HepG2 (cell line): Measurements from ENCODE around the gene NOL4L. TPM values are rescaled to one million over a fixed set of nuclear protein-coding genes. Genes with fewer than 3 reads are reported as not detected.

ENCODE experiments used
- BHLHE40 ChIP-seq: IDR thresholded peaks from 2 replicates; pipeline ENCODE4 v1.6.1; 2011; ENCODE audit warnings: low read length, improper control_type of control experiment
- DBP ChIP-seq: sonication (generic); formaldehyde crosslinking; IDR thresholded peaks from 2 replicates; pipeline ENCODE4 v1.4.0; 2020; ENCODE audit warnings: missing genetic modification reagents; ENCODE audit errors: not compliant biosample characterization
- HMG20B ChIP-seq: conservative IDR thresholded peaks from 2 replicates; pipeline ENCODE4 v1.6.1; 2016; ENCODE audit warnings: missing genetic modification reagents, missing compliant biosample characterization
- IKZF1 ChIP-seq: fragments of 450-650 bp; IDR thresholded peaks from 2 replicates; pipeline ENCODE4 v1.7.1; 2016
- MED8 ChIP-seq: sonication (generic); formaldehyde crosslinking; IDR thresholded peaks from 2 replicates; pipeline ENCODE4 v1.8.1; 2023; ENCODE audit warnings: mild to moderate bottlenecking, missing genetic modification reagents; ENCODE audit not compliant: insufficient replicate concordance
- MIER3 ChIP-seq: IDR thresholded peaks from 2 replicates; pipeline ENCODE4 v1.6.1; 2016; ENCODE audit warnings: missing compliant biosample characterization, borderline replicate concordance
- NCOA2 ChIP-seq: sonication (generic); formaldehyde crosslinking; IDR thresholded peaks from 2 replicates; pipeline ENCODE4 v1.8.0; 2022; ENCODE audit warnings: inconsistent platforms
- POLR2A ChIP-seq, 2 experiments: IDR thresholded peaks; 2 replicates each; pipeline ENCODE4 v1.6.1; 2011; ENCODE audit warnings: low read depth in 2 of 2, low read length in 2 of 2, mild to moderate bottlenecking in 1 of 2, moderate library complexity in 1 of 2; ENCODE audit not compliant: insufficient read depth in 1 of 2
- RARG ChIP-seq: sonication (generic); formaldehyde crosslinking; IDR thresholded peaks from 2 replicates; pipeline ENCODE4 v1.4.0; 2020; ENCODE audit warnings: low read depth, mild to moderate bottlenecking, missing genetic modification reagents
- RXRB ChIP-seq: IDR thresholded peaks from 2 replicates; pipeline ENCODE4 v1.6.1; 2016; ENCODE audit warnings: borderline replicate concordance, missing genetic modification reagents, missing compliant biosample characterization
- ZFP36L2 ChIP-seq: sonication (generic); formaldehyde crosslinking; IDR thresholded peaks from 2 replicates; pipeline ENCODE4 v1.4.0; 2020; ENCODE audit warnings: missing genetic modification reagents
- ZNF441 ChIP-seq: sonication (generic); formaldehyde crosslinking; IDR thresholded peaks from 2 replicates; pipeline ENCODE4 v1.7.0; 2021; ENCODE audit warnings: missing genetic modification reagents, borderline replicate concordance
- ZNF543 ChIP-seq: sonication (generic); formaldehyde crosslinking; IDR thresholded peaks from 2 replicates; pipeline ENCODE4 v1.4.0; 2020; ENCODE audit warnings: mild to moderate bottlenecking, missing genetic modification reagents
- ZNF558 ChIP-seq: sonication (generic); formaldehyde crosslinking; IDR thresholded peaks from 2 replicates; pipeline ENCODE4 v1.9.0; 2022; ENCODE audit warnings: mild to moderate bottlenecking, missing genetic modification reagents, borderline replicate concordance
- ZNF577 ChIP-seq: sonication (generic); formaldehyde crosslinking; IDR thresholded peaks from 2 replicates; pipeline ENCODE4 v1.4.0; 2020; ENCODE audit warnings: mild to moderate bottlenecking, low read depth, missing genetic modification reagents, borderline replicate concordance
- ZNF781 ChIP-seq: sonication (generic); formaldehyde crosslinking; IDR thresholded peaks from 2 replicates; pipeline ENCODE4 v1.5.1; 2020; ENCODE audit warnings: borderline replicate concordance, mild to moderate bottlenecking, missing genetic modification reagents; ENCODE audit errors: not compliant biosample characterization
- polyA plus RNA-seq, 8 experiments: library from polyadenylated mRNA; depleted of rRNA in 3 of 8; stranded (reverse) in 7 of 8; unstranded in 1 of 8; fragments of >200 nt; fragmentation: Illumina TruSeq in 4 of 8; extraction: Trizol in 4 of 8; gene quantifications; 2 replicates each; pipeline versions ENCODE4 v1.2.1 to v1.2.3, GENCODE V29; 2011 to 2016; ENCODE audit warnings: low read depth in 4 of 8, missing spikeins in 1 of 8, mixed read lengths in 1 of 8; ENCODE audit not compliant: insufficient read depth in 1 of 8
- total RNA-seq, 5 experiments: library from RNA; depleted of rRNA; stranded (reverse); fragments of >200 nt; fragmentation: Illumina TruSeq; extraction: Trizol; gene quantifications; 2 replicates each; pipeline ENCODE4 v1.2.3, GENCODE V29; 2016; ENCODE audit warnings: low read depth in 1 of 5
- TF ChIP-seq, protein P1 (sequence below): sonication (generic); formaldehyde crosslinking; IDR thresholded peaks from 2 replicates; pipeline ENCODE4 v1.8.0; 2022; ENCODE audit warnings: missing genetic modification reagents, mild to moderate bottlenecking, inconsistent platforms, borderline replicate concordance
- TF ChIP-seq, protein P2 (sequence below): sonication (generic); formaldehyde crosslinking; IDR thresholded peaks from 2 replicates; pipeline ENCODE4 v1.8.0; 2022; ENCODE audit warnings: mild to moderate bottlenecking, missing genetic modification reagents; ENCODE audit not compliant: insufficient replicate concordance
- TF ChIP-seq, protein P3 (sequence below): sonication (generic); formaldehyde crosslinking; IDR thresholded peaks from 2 replicates; pipeline ENCODE4 v1.4.0; 2020; ENCODE audit warnings: missing genetic modification reagents, borderline replicate concordance

Gene NOL4L
- total and polyA plus RNA-seq, 2 of the 13 experiments (the other 11 are each of a cell fraction or from before 2014, with no cell fraction given): 16.6 to 35.4 TPM

- TF ChIP-seq BHLHE40 (no peak), ZNF543 (CRISPR knock-in tag) (no peak), MIER3 (CRISPR knock-in tag) (no peak), ZNF781 (CRISPR knock-in tag) (no peak), ZNF577 (no peak), POLR2A (IDR thresholded peaks at IDR 0.05; ENCODE audit: insufficient read depth in 1 of 2, low read depth in 2 of 2, low read length in 2 of 2) (peak in 1 of 2 experiments; percentile 62; a peak in 2 of 4 replicates), IKZF1 (no peak), MED8 (CRISPR knock-in tag) (peak; percentile 78), ZNF558 (CRISPR knock-in tag) (peak; percentile 80; the same call in 1 of the 2 replicates), RXRB (CRISPR knock-in tag) (no peak), HMG20B (CRISPR knock-in tag) (no peak), ZNF441 (CRISPR knock-in tag) (peak; percentile 79), DBP (CRISPR knock-in tag) (no peak), NCOA2 (CRISPR knock-in tag) (no peak), ZFP36L2 (no peak), RARG (CRISPR knock-in tag) (no peak)
- TF ChIP-seq, protein P1, sequence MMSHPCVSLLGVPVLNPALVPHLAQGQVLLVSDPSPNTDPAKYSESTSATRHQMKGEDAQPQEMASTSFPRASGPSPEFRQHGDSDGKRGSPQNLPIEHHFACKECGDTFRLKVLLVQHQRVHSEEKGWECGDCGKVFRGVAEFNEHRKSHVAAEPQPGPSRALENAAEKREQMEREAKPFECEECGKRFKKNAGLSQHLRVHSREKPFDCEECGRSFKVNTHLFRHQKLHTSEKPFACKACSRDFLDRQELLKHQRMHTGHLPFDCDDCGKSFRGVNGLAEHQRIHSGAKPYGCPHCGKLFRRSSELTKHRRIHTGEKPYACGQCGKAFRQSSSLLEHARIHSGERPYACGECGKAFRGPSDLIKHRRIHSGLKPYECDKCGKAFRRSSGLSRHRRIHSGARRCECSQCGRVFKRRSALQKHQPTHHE (CRISPR knock-in tag): no peak
- TF ChIP-seq, protein P2, sequence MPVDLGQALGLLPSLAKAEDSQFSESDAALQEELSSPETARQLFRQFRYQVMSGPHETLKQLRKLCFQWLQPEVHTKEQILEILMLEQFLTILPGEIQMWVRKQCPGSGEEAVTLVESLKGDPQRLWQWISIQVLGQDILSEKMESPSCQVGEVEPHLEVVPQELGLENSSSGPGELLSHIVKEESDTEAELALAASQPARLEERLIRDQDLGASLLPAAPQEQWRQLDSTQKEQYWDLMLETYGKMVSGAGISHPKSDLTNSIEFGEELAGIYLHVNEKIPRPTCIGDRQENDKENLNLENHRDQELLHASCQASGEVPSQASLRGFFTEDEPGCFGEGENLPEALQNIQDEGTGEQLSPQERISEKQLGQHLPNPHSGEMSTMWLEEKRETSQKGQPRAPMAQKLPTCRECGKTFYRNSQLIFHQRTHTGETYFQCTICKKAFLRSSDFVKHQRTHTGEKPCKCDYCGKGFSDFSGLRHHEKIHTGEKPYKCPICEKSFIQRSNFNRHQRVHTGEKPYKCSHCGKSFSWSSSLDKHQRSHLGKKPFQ (CRISPR knock-in tag): no peak
- TF ChIP-seq, protein P3, sequence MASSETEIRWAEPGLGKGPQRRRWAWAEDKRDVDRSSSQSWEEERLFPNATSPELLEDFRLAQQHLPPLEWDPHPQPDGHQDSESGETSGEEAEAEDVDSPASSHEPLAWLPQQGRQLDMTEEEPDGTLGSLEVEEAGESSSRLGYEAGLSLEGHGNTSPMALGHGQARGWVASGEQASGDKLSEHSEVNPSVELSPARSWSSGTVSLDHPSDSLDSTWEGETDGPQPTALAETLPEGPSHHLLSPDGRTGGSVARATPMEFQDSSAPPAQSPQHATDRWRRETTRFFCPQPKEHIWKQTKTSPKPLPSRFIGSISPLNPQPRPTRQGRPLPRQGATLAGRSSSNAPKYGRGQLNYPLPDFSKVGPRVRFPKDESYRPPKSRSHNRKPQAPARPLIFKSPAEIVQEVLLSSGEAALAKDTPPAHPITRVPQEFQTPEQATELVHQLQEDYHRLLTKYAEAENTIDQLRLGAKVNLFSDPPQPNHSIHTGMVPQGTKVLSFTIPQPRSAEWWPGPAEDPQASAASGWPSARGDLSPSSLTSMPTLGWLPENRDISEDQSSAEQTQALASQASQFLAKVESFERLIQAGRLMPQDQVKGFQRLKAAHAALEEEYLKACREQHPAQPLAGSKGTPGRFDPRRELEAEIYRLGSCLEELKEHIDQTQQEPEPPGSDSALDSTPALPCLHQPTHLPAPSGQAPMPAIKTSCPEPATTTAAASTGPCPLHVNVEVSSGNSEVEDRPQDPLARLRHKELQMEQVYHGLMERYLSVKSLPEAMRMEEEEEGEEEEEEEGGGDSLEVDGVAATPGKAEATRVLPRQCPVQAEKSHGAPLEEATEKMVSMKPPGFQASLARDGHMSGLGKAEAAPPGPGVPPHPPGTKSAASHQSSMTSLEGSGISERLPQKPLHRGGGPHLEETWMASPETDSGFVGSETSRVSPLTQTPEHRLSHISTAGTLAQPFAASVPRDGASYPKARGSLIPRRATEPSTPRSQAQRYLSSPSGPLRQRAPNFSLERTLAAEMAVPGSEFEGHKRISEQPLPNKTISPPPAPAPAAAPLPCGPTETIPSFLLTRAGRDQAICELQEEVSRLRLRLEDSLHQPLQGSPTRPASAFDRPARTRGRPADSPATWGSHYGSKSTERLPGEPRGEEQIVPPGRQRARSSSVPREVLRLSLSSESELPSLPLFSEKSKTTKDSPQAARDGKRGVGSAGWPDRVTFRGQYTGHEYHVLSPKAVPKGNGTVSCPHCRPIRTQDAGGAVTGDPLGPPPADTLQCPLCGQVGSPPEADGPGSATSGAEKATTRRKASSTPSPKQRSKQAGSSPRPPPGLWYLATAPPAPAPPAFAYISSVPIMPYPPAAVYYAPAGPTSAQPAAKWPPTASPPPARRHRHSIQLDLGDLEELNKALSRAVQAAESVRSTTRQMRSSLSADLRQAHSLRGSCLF (CRISPR knock-in tag): no peak
Observed at GRCh38 chr20:32582659-32583580, 2.2 kb downstream of the NOL4L start (continued).
